GM12873 (cell line): Measurements from ENCODE around the gene SELENOM.

Experiments
- CTCF ChIP-seq: IDR thresholded peaks from 2 replicates; pipeline ENCODE4 v1.5.1; 2012; ENCODE audit warnings: low read depth, mild to moderate bottlenecking, moderate library complexity, low read length, control low read depth; ENCODE audit not compliant: insufficient read depth; ENCODE audit errors: missing control alignments

SELENOM gene

GRCh38 chr22:31107178-31107893, at the start of gene SELENOM:
Gene SELENOM (minus strand): TSS chr22:31107568. CDS start chr22:31107505, 63 bp downstream.
- peak; percentile 83 for TF ChIP-seq CTCF

- TF ChIP-seq CTCF: no peak
Observed at GRCh38 chr22:31155422-31155821, 48.1 kb upstream of the SELENOM start.

GRCh38 chr22:31154975-31155374, 47.6 kb upstream of the SELENOM start:
- TF ChIP-seq CTCF: no peak

GRCh38 chr22:31153357-31153756, 46.0 kb upstream of the SELENOM start:
- no peak for TF ChIP-seq CTCF

- no peak for TF ChIP-seq CTCF
Observed at GRCh38 chr22:31151872-31152271, 44.5 kb upstream of the SELENOM start.

GRCh38 chr22:31150615-31151014, 43.2 kb upstream of the SELENOM start:
- peak; percentile 49 for TF ChIP-seq CTCF

- TF ChIP-seq CTCF: peak; percentile 97
Observed at GRCh38 chr22:31148953-31149627, 41.7 kb upstream of the SELENOM start.
